Calu3 (cell line): ENCODE data around the gene SMIM14. TPM values are rescaled to one million over a fixed set of nuclear protein-coding genes. Genes with fewer than 3 reads are reported as not detected.

ENCODE experiments used
- BruUV-seq: library from RNA; stranded (reverse); fragments of 400-500 nt; replicated peaks from 2 replicates; lab custom pipeline; 2021; lab: Mats Ljungman, UMichigan
- CTCF ChIA-PET: fragments of 300-600 bp; sonication (Branson Sonifier 250); formaldehyde crosslinking; loops from one replicate; lab custom pipeline; 2022; ENCODE audit warnings: antibody characterized with exemption; lab: Charles Lee
- DNase-seq: peaks from one replicate; pipeline ENCODE4 v3.0.0; 2022
- H3K27ac Mint-ChIP-seq: one replicate; pipeline ENCODE4 v1.8.0; 2022; ENCODE audit warnings: mixed read lengths; ENCODE audit not compliant: unreplicated experiment
- H3K27me3 Mint-ChIP-seq: one replicate; pipeline ENCODE4 v1.8.0; 2022; ENCODE audit warnings: mixed read lengths; ENCODE audit not compliant: unreplicated experiment
- H3K36me3 Mint-ChIP-seq: one replicate; pipeline ENCODE4 v1.8.0; 2022; ENCODE audit warnings: mild to moderate bottlenecking, moderate library complexity, mixed read lengths; ENCODE audit not compliant: insufficient read depth, unreplicated experiment
- H3K4me1 Mint-ChIP-seq: one replicate; pipeline ENCODE4 v1.8.0; 2022; ENCODE audit warnings: mild to moderate bottlenecking, low read depth, mixed read lengths; ENCODE audit not compliant: unreplicated experiment
- H3K4me3 Mint-ChIP-seq: one replicate; pipeline ENCODE4 v1.8.0; 2022; ENCODE audit warnings: mild to moderate bottlenecking, low read depth, moderate library complexity, mixed read lengths; ENCODE audit not compliant: unreplicated experiment
- H3K9me3 Mint-ChIP-seq: one replicate; pipeline ENCODE4 v1.8.0; 2022; ENCODE audit warnings: low read depth, mixed read lengths; ENCODE audit not compliant: unreplicated experiment
- intact Hi-C: fragments of 100-400 bp; cut with micrococcal nuclease; formaldehyde crosslinking; loops from one replicate; pipeline ENCODE4 v1.10.0; 2022; ENCODE audit not compliant: unreplicated experiment
- total RNA-seq: library from RNA; stranded (reverse); gene quantifications from 2 replicates; pipeline ENCODE4 v1.2.3, GENCODE V29; 2022
- TF ChIP-seq, protein P1 (sequence below): fragments of 200-600 bp; IDR thresholded peaks from one replicate; pipeline ENCODE4 v1.8.0; 2022; ENCODE audit warnings: antibody characterized with exemption; ENCODE audit not compliant: unreplicated experiment

SMIM14 gene
- total RNA-seq, 1 experiment from 2014 or later, result 22.2 TPM

- H3K4me1 Mint-ChIP-seq, result no peaks in the 10 kb centered on the region
- TF ChIP-seq, protein P1, sequence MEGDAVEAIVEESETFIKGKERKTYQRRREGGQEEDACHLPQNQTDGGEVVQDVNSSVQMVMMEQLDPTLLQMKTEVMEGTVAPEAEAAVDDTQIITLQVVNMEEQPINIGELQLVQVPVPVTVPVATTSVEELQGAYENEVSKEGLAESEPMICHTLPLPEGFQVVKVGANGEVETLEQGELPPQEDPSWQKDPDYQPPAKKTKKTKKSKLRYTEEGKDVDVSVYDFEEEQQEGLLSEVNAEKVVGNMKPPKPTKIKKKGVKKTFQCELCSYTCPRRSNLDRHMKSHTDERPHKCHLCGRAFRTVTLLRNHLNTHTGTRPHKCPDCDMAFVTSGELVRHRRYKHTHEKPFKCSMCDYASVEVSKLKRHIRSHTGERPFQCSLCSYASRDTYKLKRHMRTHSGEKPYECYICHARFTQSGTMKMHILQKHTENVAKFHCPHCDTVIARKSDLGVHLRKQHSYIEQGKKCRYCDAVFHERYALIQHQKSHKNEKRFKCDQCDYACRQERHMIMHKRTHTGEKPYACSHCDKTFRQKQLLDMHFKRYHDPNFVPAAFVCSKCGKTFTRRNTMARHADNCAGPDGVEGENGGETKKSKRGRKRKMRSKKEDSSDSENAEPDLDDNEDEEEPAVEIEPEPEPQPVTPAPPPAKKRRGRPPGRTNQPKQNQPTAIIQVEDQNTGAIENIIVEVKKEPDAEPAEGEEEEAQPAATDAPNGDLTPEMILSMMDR, result no peak
- CTCF ChIA-PET, result interaction anchor here (0.6 kb wide), 1 partner anchor 103 kb away, joined by 3 read pairs; no protein-coding TSS in a partner anchor
- H3K27me3 Mint-ChIP-seq, result no peaks in the 10 kb centered on the region
- intact Hi-C loops, result loop anchor here (5.0 kb wide), 1 partner anchor 108 kb away; the partner anchor contains the start of gene SMIM14
- H3K9me3 Mint-ChIP-seq, result peaks cover 7% of the 10 kb centered on the region
- no TSS peak for BruUV-seq
- no peak for DNase-seq
- no peak overlapping the region for H3K27ac Mint-ChIP-seq
- peaks cover 70% of the 10 kb centered on the region for H3K36me3 Mint-ChIP-seq
- H3K4me3 Mint-ChIP-seq, result no peak overlapping the region
These were observed 109.1 kb downstream of the SMIM14 start for GRCh38 chr4:39529534-39529933.

GRCh38 chr4:39528061-39528465 lies 110.6 kb downstream of the SMIM14 start:
- intact Hi-C loops, result loop anchor here (5.0 kb wide), 1 partner anchor 109 kb away; the partner anchor contains the start of gene SMIM14
- H3K4me3 Mint-ChIP-seq, result peak overlapping the region; percentile 87
- BruUV-seq, result TSS peak; percentile 71
- CTCF ChIA-PET, result no interaction called here
- H3K4me1 Mint-ChIP-seq, result no peaks in the 10 kb centered on the region
- H3K9me3 Mint-ChIP-seq, result peaks cover 7% of the 10 kb centered on the region
- H3K27me3 Mint-ChIP-seq, result no peaks in the 10 kb centered on the region
- no peak for DNase-seq
- H3K27ac Mint-ChIP-seq, result peak overlapping the region; percentile 73
- peaks cover 66% of the 10 kb centered on the region for H3K36me3 Mint-ChIP-seq
- TF ChIP-seq, protein P1, result no peak

- H3K4me3 Mint-ChIP-seq, result peak within 1 kb of the TSS; percentile 87
- H3K27ac Mint-ChIP-seq, result peak within 1 kb of the TSS; percentile 97
- no TSS peak for BruUV-seq
- H3K27me3 Mint-ChIP-seq, result no peaks in the 10 kb centered on the region
- TF ChIP-seq, protein P1, result no peak
- CTCF ChIA-PET, result interaction anchor here (0.5 to 1.0 kb wide), 5 partner anchors 13 to 104 kb away, joined by 3 to 5 read pairs (median 3); no protein-coding TSS in a partner anchor
- no peaks in the 10 kb centered on the region for H3K4me1 Mint-ChIP-seq
- peak; percentile 96 for DNase-seq
- H3K9me3 Mint-ChIP-seq, result peaks cover 7% of the 10 kb centered on the region
- peaks cover 60% of the 10 kb centered on the region for H3K36me3 Mint-ChIP-seq
- intact Hi-C loops, result loop anchor here (5.0 kb wide), 1 partner anchor 110 kb away; the partner anchor contains the start of gene SMIM14
These were observed 111.2 kb downstream of the SMIM14 start, which contains the start of gene UGDH for GRCh38 chr4:39527296-39528060. Gene UGDH (minus strand): TSS chr4:39527439. CDS start chr4:39521512, 5,927 bp downstream.

- H3K4me1 Mint-ChIP-seq, result no peaks in the 10 kb centered on the region
- TSS peak; percentile 74 for BruUV-seq
- DNase-seq, result no peak
- H3K4me3 Mint-ChIP-seq, result peak overlapping the region; percentile 87
- TF ChIP-seq, protein P1, result no peak
- CTCF ChIA-PET, result interaction anchor here (0.5 to 1.0 kb wide), 6 partner anchors 12 to 105 kb away, joined by 3 to 5 read pairs (median 3); no protein-coding TSS in a partner anchor
- H3K9me3 Mint-ChIP-seq, result peaks cover 4% of the 10 kb centered on the region
- H3K27ac Mint-ChIP-seq, result peak overlapping the region; percentile 97
- H3K27me3 Mint-ChIP-seq, result no peaks in the 10 kb centered on the region
- intact Hi-C loops, result loop anchor here (5.0 kb wide), 1 partner anchor 110 kb away; the partner anchor contains the start of gene SMIM14
- peaks cover 55% of the 10 kb centered on the region for H3K36me3 Mint-ChIP-seq
These were observed 111.8 kb downstream of the SMIM14 start for GRCh38 chr4:39526765-39527295.
